GM21717 (cell line): Measurements from ENCODE around the gene PJA1.

Experiments
- ATAC-seq: cut with Tn5 transposase; IDR thresholded peaks from one replicate; pipeline ENCODE4 v1.9.1; 2021; ENCODE audit warnings: mild to moderate bottlenecking, moderate library complexity; ENCODE audit not compliant: unreplicated experiment

Gene PJA1

GRCh38 chrX:69119122-69119521 is 46.1 kb downstream of the PJA1 start:
- no peak for ATAC-seq

GRCh38 chrX:69117876-69118526 is 47.3 kb downstream of the PJA1 start:
- ATAC-seq = no peak

- ATAC-seq = no peak
Measured at GRCh38 chrX:69116077-69116476, 49.2 kb downstream of the PJA1 start.

GRCh38 chrX:69113723-69114122 is 51.5 kb downstream of the PJA1 start:
- ATAC-seq = no peak
